Left lung (tissue), 10 donors: ENCODE data around the gene COMMD6. TPM values are rescaled to one million over a fixed set of nuclear protein-coding genes. Genes with fewer than 3 reads are reported as not detected.

ENCODE experiments used
- ATAC-seq: fragments of 200-7000 bp; cut with Tn5 transposase; one replicate; pipeline ENCODE4 v1.9.1; 2020; ENCODE audit warnings: moderate library complexity
- DNase-seq, 4 donors: peaks; one replicate each; pipeline ENCODE4 v3.0.0-alpha.2; 2013 to 2020
- H3K27ac ChIP-seq, 2 donors: fragments of 200-600 bp; sonication (generic) in 1 of 2; one replicate each; pipeline versions ENCODE4 v1.5.0 to v1.8.0; 2020 to 2021
- H3K27me3 ChIP-seq, 2 donors: fragments of 200-600 bp; sonication (generic) in 1 of 2; one replicate each; pipeline versions ENCODE4 v1.5.0 to v1.8.0; 2020 to 2021
- H3K36me3 ChIP-seq, 2 donors: fragments of 200-600 bp; sonication (generic) in 1 of 2; one replicate each; pipeline versions ENCODE4 v1.5.0 to v1.8.0; 2020 to 2021
- H3K4me1 ChIP-seq, 2 donors: fragments of 200-600 bp; one replicate each; pipeline ENCODE4 v1.8.0; 2021
- H3K4me3 ChIP-seq, 2 donors: fragments of 200-600 bp; sonication (generic) in 1 of 2; one replicate each; pipeline versions ENCODE4 v1.5.0 to v1.8.0; 2020 to 2021; ENCODE audit warnings: mild to moderate bottlenecking in 1 of 2
- H3K9me3 ChIP-seq, 2 donors: fragments of 200-600 bp; sonication (generic) in 1 of 2; one replicate each; pipeline versions ENCODE4 v1.5.0 to v1.8.0; 2020 to 2021
- intact Hi-C, 2 donors: fragments of 100-400 bp; cut with DNase I; formaldehyde crosslinking; loops; one replicate each; pipeline versions ENCODE4 v1.11.2 to v1.14.2; 2022
- polyA plus RNA-seq, 6 donors: library from polyadenylated mRNA; unstranded; fragments of 120-200 nt; gene quantifications; one replicate each; pipeline ENCODE4 v1.2.1, GENCODE V29; 2013; ENCODE audit not compliant: insufficient read length in 6 of 6
- total RNA-seq, 2 donors: library from RNA; stranded (reverse); fragmentation: NEBNext Ultra II Directional; extraction: Animal tissue kit (Norgen Biotek cat#: 25700); gene quantifications; one replicate each; pipeline ENCODE4 v1.2.1, GENCODE V29; 2021
- TF ChIP-seq, protein P1 (sequence below), 2 donors: fragments of 200-600 bp; sonication (generic) in 1 of 2; IDR thresholded peaks; one replicate each; pipeline versions ENCODE4 v1.5.0 to v1.8.0; 2021; ENCODE audit warnings: antibody characterized with exemption in 2 of 2
- donor health status: DM: no; HTN: yes; CAD: no.
- donor health status: DM: no; HTN: no; CAD: no.

The COMMD6 gene
- total and polyA plus RNA-seq, 8 donors = 118 to 287 (median 266) TPM

DNA sequence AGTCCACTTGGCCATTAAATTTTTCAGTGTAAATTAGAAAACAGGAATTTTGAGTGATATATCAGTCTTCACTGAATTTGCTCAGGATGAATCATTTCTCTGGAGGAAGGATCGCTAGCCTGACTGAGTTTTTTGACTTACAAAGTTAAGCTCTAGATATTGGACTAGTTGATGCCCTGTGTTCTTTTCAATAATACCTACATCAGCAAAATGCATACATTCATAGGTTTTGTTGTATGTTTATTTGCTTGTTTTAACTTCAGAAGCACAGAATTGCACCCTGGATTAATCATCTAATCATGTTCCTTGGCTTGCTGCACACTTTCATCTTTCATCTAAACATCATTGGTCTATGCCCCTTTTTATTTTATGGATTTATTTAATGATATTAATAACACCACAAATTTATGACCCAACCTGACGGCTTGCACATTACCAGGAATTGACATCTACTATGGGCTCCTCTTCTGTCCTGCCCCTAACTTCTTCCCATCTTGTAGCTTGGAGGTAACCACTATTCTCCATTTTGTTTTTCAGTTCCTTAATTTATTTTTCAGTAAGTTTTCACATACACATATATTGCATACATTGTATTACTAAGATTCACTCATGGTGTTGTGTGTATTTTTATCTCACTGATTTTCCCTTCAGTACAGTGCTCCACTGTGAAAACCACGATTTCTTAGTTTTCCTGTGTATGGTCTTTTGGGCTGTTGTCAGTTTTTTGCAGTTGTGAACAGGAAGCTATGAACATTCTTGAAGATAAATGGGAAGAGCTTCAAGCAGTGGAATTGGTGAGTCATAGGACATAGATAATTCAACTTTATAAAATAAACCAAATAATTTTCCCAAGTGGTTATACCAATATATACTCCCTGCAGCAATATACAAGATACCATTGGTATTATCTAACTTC is 23.3 kb downstream of the COMMD6 start:
- Histone ChIP-seq H3K4me3 (no peak overlapping the region), H3K27ac (no peak overlapping the region), H3K4me1 (no peaks in the 10 kb centered on the region), H3K27me3 (no peaks in the 10 kb centered on the region), H3K36me3 (no peaks in the 10 kb centered on the region), H3K9me3 (no peaks in the 10 kb centered on the region)
- TF ChIP-seq, protein P1, sequence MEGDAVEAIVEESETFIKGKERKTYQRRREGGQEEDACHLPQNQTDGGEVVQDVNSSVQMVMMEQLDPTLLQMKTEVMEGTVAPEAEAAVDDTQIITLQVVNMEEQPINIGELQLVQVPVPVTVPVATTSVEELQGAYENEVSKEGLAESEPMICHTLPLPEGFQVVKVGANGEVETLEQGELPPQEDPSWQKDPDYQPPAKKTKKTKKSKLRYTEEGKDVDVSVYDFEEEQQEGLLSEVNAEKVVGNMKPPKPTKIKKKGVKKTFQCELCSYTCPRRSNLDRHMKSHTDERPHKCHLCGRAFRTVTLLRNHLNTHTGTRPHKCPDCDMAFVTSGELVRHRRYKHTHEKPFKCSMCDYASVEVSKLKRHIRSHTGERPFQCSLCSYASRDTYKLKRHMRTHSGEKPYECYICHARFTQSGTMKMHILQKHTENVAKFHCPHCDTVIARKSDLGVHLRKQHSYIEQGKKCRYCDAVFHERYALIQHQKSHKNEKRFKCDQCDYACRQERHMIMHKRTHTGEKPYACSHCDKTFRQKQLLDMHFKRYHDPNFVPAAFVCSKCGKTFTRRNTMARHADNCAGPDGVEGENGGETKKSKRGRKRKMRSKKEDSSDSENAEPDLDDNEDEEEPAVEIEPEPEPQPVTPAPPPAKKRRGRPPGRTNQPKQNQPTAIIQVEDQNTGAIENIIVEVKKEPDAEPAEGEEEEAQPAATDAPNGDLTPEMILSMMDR (IDR thresholded peaks at IDR 0.05) = no peak
- ATAC-seq (no peak), DNase-seq (no peak)
- intact Hi-C loops = no loop called here

DNA sequence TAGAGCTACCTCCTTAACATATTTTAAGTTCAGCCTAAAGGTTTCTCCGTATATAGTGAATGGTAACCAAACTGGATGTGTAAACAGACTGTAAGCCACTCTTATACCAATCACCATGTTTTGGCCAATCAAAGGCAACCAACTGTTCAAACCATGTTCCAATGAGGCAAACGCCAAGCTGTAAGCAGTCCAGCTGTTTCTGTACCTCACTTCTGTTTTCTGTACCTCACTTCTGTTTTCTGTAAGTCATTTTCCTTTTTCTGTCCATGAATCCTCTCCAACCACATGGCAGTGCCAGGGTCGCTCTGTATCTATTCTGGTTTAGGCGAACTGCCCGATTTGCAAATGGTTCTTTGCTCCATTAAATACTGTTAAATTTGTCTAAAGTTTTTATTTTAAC is 24.4 kb downstream of the COMMD6 start:
- no peak overlapping the region for H3K4me3 ChIP-seq
- DNase-seq (no peak), ATAC-seq (no peak)
- H3K27ac ChIP-seq = no peak overlapping the region
- intact Hi-C loops = no loop called here
- TF ChIP-seq, protein P1 (IDR thresholded peaks at IDR 0.05) = no peak
- H3K27me3 ChIP-seq = no peaks in the 10 kb centered on the region
- no peaks in the 10 kb centered on the region for H3K36me3 ChIP-seq
- H3K9me3 ChIP-seq = no peaks in the 10 kb centered on the region
- no peaks in the 10 kb centered on the region for H3K4me1 ChIP-seq

DNA sequence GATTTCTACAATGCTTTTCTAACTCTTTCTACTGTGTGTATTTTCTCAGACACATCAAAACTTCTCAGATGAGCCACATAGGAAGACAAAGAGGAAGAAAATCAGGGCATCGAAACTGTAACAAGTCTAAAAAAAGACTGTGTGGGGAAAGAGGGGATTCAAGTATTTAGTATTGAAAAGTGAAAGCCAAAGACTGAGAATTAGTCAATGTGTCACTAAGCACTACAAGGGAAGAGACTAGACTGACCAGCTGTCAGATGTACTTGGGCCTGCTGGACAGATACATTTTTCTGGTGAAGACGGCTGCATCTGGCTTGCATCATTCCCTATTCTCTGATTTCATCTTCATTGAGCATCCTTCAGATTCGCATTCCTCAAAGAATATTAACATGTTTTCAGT is 25.4 kb downstream of the COMMD6 start:
- Histone ChIP-seq H3K4me3 (no peak overlapping the region), H3K36me3 (no peaks in the 10 kb centered on the region), H3K27ac (no peak overlapping the region), H3K9me3 (no peaks in the 10 kb centered on the region), H3K27me3 (no peaks in the 10 kb centered on the region), H3K4me1 (no peaks in the 10 kb centered on the region)
- DNase-seq = no peak
- TF ChIP-seq, protein P1 (IDR thresholded peaks at IDR 0.05) = no peak
- ATAC-seq = peak; percentile 21
- intact Hi-C loops = no loop called here

DNA sequence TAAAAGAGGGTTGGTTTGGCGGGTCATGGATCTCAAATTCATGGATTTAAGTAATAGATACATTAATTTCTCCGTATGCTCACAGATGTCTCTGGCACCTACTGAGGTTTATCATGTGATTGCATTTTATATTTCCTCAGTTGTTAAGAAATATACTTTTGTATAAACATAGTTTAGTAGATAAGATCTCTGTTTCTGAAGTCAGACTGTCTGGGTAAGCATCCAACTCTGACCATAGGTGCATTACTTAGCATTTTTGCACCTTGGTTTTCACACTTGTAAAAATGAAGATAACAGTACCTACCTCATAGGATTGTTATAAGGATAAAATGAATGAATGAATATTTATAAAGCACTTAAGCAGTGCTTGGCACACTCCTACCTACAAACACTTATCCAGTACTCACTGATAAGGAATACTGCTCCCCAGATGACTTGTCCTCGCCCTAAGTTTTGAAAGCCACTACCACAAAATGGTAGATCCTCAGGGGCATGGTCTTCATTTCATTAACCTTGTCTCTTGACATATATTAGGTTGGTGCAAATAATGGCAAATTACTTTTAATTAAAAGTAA is 26.5 kb downstream of the COMMD6 start:
- no peak for DNase-seq

More for the DNA sequence above, 26.5 kb downstream of the COMMD6 start:
- H3K36me3 ChIP-seq = no peaks in the 10 kb centered on the region
- no peaks in the 10 kb centered on the region for H3K9me3 ChIP-seq
- TF ChIP-seq, protein P1 (IDR thresholded peaks at IDR 0.05) = no peak
- no peak overlapping the region for H3K4me3 ChIP-seq
- intact Hi-C loops = no loop called here
- no peaks in the 10 kb centered on the region for H3K27me3 ChIP-seq
- no peaks in the 10 kb centered on the region for H3K4me1 ChIP-seq
- ATAC-seq = peak; percentile 83
- H3K27ac ChIP-seq = no peak overlapping the region
